ENCODE results near the gene TADA2A. TPM values are rescaled to one million over a fixed set of nuclear protein-coding genes. Genes with fewer than 3 reads are reported as not detected.
"Not testable (repeated sequence)": the region's sequence is repeated elsewhere in the genome, so short reads cannot be mapped to it uniquely, and the experiment has no call there.

The TADA2A gene
- total RNA-seq, 2 donors from 2014 or later, result 26.9 to 31.6 TPM

- peaks cover 4% of the 10 kb centered on the region for H3K4me1 ChIP-seq (ENCODE audit: control insufficient read depth, insufficient read depth, low read length)
- TF ChIP-seq CTCF (conservative IDR thresholded peaks at IDR 0.05), result peak; percentile 83
- Mint-ChIP-seq H3K27ac (no peak overlapping the region), H3K9me3 (no peaks in the 10 kb centered on the region), H3K4me1 (peaks cover 11% of the 10 kb centered on the region), H3K36me3 (ENCODE audit: low read depth) (peaks cover 10% of the 10 kb centered on the region), H3K27me3 (ENCODE audit: insufficient read depth) (no peaks in the 10 kb centered on the region), H3K4me3 (no peak overlapping the region)
- DNase-seq, result peak; percentile 94
- H3K9ac ChIP-seq (ENCODE audit: extremely low read depth, low read length, poor library complexity, severe bottlenecking), result no peak overlapping the region
- WGBS, 2 experiments (ENCODE audit: insufficient coverage in 1 of 2, insufficient read length in 1 of 2), result 69 to 74% methylated on average over 9 to 10 of the region's 10 CpGs
- no peak overlapping the region for H3K27ac ChIP-seq (ENCODE audit: low read depth, low read length)
- no peaks in the 10 kb centered on the region for H3K9me3 ChIP-seq (ENCODE audit: control insufficient read depth, low read length)
- H3K36me3 ChIP-seq (ENCODE audit: control insufficient read depth, insufficient read depth, low read length), result peaks cover 12% of the 10 kb centered on the region
- no peaks in the 10 kb centered on the region for H3K27me3 ChIP-seq (ENCODE audit: control insufficient read depth, insufficient read depth, low read length, poor library complexity, severe bottlenecking)
- H3K4me3 ChIP-seq (ENCODE audit: low read length), result no peak overlapping the region
These were observed 100.0 kb downstream of the TADA2A start for GRCh38 chr17:37506678-37507077.

GRCh38 chr17:37507111-37507510 is 100.4 kb downstream of the TADA2A start:
- no peaks in the 10 kb centered on the region for H3K27me3 Mint-ChIP-seq (ENCODE audit: insufficient read depth)
- H3K36me3 Mint-ChIP-seq (ENCODE audit: low read depth), result peaks cover 13% of the 10 kb centered on the region
- Histone ChIP-seq H3K9me3 (ENCODE audit: control insufficient read depth, low read length) (no peaks in the 10 kb centered on the region), H3K27me3 (ENCODE audit: control insufficient read depth, insufficient read depth, low read length, poor library complexity, severe bottlenecking) (no peaks in the 10 kb centered on the region), H3K4me3 (ENCODE audit: low read length) (no peak overlapping the region), H3K27ac (ENCODE audit: low read depth, low read length) (no peak overlapping the region), H3K4me1 (ENCODE audit: control insufficient read depth, insufficient read depth, low read length) (no peaks in the 10 kb centered on the region), H3K36me3 (ENCODE audit: control insufficient read depth, insufficient read depth, low read length) (peaks cover 15% of the 10 kb centered on the region), H3K9ac (ENCODE audit: extremely low read depth, low read length, poor library complexity, severe bottlenecking) (no peak overlapping the region)
- WGBS, 2 experiments (ENCODE audit: insufficient coverage in 1 of 2, insufficient read length in 1 of 2), result 91 to 99% methylated on average over 9 of the region's 9 CpGs
- peak; percentile 52 for DNase-seq
- H3K4me1 Mint-ChIP-seq, result peaks cover 6% of the 10 kb centered on the region
- H3K27ac Mint-ChIP-seq, result no peak overlapping the region
- no peaks in the 10 kb centered on the region for H3K9me3 Mint-ChIP-seq
- no peak overlapping the region for H3K4me3 Mint-ChIP-seq
- TF ChIP-seq CTCF (conservative IDR thresholded peaks at IDR 0.05), result no peak

DNA sequence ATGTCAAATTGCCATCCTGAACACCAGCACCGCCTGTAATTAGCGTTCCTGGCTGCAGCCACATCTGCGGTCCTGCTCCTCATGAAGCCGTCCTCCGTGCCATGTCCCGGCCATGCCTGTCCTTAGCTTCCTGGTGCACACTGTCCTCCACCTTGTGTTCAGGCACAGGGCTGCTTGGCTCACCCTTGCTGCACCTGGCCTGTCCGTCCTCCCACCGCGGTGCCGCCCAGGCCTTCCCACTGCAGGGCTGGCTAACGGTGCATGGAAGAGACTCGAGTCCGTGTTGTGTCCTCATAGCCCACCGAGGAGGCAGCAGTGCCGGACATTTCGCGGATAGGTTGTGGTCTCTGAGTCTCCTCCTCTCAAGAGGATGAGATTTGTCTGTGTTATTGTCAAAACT is 103.4 kb downstream of the TADA2A start:
- Mint-ChIP-seq H3K4me3 (no peak overlapping the region), H3K9me3 (no peaks in the 10 kb centered on the region), H3K4me1 (peaks cover 16% of the 10 kb centered on the region), H3K36me3 (ENCODE audit: low read depth) (peaks cover 31% of the 10 kb centered on the region), H3K27me3 (ENCODE audit: insufficient read depth) (no peaks in the 10 kb centered on the region), H3K27ac (no peak overlapping the region)
- DNase-seq, result peak; percentile 61
- Histone ChIP-seq H3K4me1 (ENCODE audit: control insufficient read depth, insufficient read depth, low read length) (peaks cover 9% of the 10 kb centered on the region), H3K9me3 (ENCODE audit: control insufficient read depth, low read length) (no peaks in the 10 kb centered on the region), H3K36me3 (ENCODE audit: control insufficient read depth, insufficient read depth, low read length) (peaks cover 37% of the 10 kb centered on the region), H3K9ac (ENCODE audit: extremely low read depth, low read length, poor library complexity, severe bottlenecking) (no peak overlapping the region), H3K4me3 (ENCODE audit: low read length) (no peak overlapping the region), H3K27me3 (ENCODE audit: control insufficient read depth, insufficient read depth, low read length, poor library complexity, severe bottlenecking) (no peaks in the 10 kb centered on the region), H3K27ac (ENCODE audit: low read depth, low read length) (no peak overlapping the region)
- TF ChIP-seq CTCF (conservative IDR thresholded peaks at IDR 0.05), result no peak
- WGBS, 2 experiments (ENCODE audit: insufficient coverage in 1 of 2, insufficient read length in 1 of 2), result 96 to 98% methylated on average over 6 to 17 of the region's 17 CpGs

DNA sequence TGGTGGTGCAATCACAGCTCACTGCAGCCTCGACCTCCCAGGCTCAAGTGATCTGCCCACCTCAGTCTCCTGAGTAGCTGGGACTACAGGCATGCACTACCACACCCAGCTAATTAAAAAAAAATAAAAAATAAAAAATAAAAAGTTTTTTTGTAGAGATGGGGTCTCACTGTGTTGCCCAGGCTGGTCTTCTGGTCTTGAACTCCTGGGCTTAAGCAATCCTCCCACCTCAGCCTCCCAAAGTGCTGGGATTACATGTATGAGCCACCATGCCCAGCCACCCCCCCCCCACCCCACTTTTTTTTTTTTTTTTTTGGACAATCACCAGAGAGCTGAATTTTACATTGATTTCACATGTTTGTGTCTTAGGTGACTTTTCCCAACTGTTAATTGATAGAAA is 105.0 kb downstream of the TADA2A start:
- not testable (repeated sequence) for DNase-seq; H3K27me3 ChIP-seq (ENCODE audit: control insufficient read depth, insufficient read depth, low read length, poor library complexity, severe bottlenecking); H3K4me3 Mint-ChIP-seq; H3K9me3 ChIP-seq (ENCODE audit: control insufficient read depth, low read length); H3K27ac Mint-ChIP-seq; H3K27me3 Mint-ChIP-seq (ENCODE audit: insufficient read depth); H3K27ac ChIP-seq (ENCODE audit: low read depth, low read length); H3K9ac ChIP-seq (ENCODE audit: extremely low read depth, low read length, poor library complexity, severe bottlenecking); H3K4me3 ChIP-seq (ENCODE audit: low read length); H3K9me3 Mint-ChIP-seq
- peaks cover 35% of the 10 kb centered on the region for H3K36me3 Mint-ChIP-seq (ENCODE audit: low read depth)
- H3K36me3 ChIP-seq (ENCODE audit: control insufficient read depth, insufficient read depth, low read length), result peaks cover 44% of the 10 kb centered on the region
- H3K4me1 ChIP-seq (ENCODE audit: control insufficient read depth, insufficient read depth, low read length), result peaks cover 14% of the 10 kb centered on the region
- WGBS, 2 experiments (ENCODE audit: insufficient coverage in 1 of 2, insufficient read length in 1 of 2), result 93% methylated on average over 1 of the region's 1 CpG; no CpG with 5 or more reads in 1 of the 2 experiments
- peaks cover 26% of the 10 kb centered on the region for H3K4me1 Mint-ChIP-seq
